Measurements from ENCODE around the gene KRTAP12-3.
"Not testable (repeated sequence)": the region's sequence is repeated elsewhere in the genome, so short reads cannot be mapped to it uniquely, and the experiment has no call there.

Gene KRTAP12-3

DNA sequence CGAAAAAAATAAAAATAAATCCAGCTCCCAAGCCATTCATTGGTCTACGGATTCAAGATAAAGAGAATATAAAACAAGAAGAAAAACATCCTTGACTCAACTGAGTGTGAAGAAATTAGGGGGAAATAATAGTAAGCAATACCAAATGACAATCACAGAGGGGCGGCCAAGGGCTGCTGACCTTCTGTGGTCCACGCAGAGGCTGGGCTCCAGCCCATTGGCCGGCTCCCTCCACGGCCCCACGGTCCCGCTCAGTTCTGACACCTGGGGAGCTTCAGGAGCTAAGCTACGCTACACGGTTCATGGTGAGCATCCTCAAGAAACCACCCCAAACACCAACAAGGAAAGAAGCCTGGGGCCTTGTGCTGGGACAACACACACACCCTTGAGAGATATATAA lies 38.8 kb downstream of the KRTAP12-3 start:
- no peaks in the 10 kb centered on the region for H3K36me3 Mint-ChIP-seq (ENCODE audit: low read depth)
- H3K4me1 Mint-ChIP-seq (ENCODE audit: low read depth) = peaks cover 9% of the 10 kb centered on the region
- no peak overlapping the region for H3K27ac Mint-ChIP-seq
- peaks cover 8% of the 10 kb centered on the region for H3K9me3 Mint-ChIP-seq
- no peak overlapping the region for H3K4me3 Mint-ChIP-seq
- H3K27me3 Mint-ChIP-seq = peaks cover 48% of the 10 kb centered on the region

DNA sequence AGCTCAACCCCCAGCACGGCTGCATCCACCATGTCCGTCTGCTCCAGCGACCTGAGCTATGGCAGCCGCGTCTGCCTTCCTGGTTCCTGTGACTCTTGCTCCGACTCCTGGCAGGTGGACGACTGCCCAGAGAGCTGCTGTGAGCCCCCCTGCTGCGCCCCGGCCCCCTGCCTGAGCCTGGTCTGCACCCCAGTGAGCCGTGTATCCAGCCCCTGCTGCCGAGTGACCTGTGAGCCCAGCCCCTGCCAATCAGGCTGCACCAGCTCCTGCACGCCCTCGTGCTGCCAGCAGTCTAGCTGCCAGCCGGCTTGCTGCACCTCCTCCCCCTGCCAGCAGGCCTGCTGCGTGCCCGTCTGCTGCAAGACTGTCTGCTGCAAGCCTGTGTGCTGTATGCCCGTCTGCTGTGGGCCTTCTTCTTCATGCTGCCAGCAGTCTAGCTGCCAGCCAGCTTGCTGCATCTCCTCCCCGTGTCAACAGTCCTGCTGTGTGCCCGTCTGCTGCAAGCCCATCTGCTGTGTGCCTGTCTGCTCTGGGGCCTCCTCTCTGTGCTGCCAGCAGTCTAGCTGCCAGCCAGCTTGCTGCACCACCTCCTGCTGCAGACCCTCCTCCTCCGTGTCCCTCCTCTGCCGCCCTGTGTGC lies 39.6 kb downstream of the KRTAP12-3 start, which contains the start of gene KRTAP10-12:
TSS of gene KRTAP10-12 (plus strand) at position 1 of the 639 bp plus-strand sequence. CDS start at position 31, 30 bp downstream.
- not testable (repeated sequence) for H3K9me3 Mint-ChIP-seq; H3K4me3 Mint-ChIP-seq; H3K4me1 Mint-ChIP-seq (ENCODE audit: low read depth); H3K27ac Mint-ChIP-seq; H3K36me3 Mint-ChIP-seq (ENCODE audit: low read depth)
- H3K27me3 Mint-ChIP-seq = peaks cover 52% of the 10 kb centered on the region

- Mint-ChIP-seq H3K27ac (no peak overlapping the region), H3K4me3 (no peak overlapping the region), H3K4me1 (ENCODE audit: low read depth) (peaks cover 5% of the 10 kb centered on the region)
These were observed 40.3 kb downstream of the KRTAP12-3 start for GRCh38 chr21:44697811-44698734.

DNA sequence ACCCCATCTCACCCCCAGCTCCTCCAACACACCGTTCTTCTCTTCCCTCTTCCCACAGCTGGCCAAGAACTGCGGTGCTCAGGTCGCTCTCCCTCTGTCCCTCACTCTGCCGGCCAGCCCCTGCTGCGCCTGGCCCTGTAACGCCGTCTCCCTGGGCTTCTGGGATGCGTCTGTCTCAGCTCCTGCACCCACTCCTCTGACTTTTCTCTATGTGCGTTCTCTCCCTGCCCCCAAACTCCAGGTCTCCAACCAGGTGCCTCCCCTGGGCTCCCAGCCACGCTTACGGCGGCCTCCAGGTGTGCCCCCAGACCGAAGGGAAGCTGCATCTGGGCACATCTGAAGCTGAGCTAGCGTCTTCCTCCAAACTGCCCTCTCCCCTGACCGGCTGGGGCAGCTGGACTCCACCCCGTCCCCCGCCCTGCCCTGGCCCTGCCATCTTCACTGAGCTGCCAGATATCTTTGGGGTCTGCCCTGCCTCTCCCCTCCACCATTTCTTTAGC lies 41.8 kb downstream of the KRTAP12-3 start:
- Mint-ChIP-seq H3K27ac (no peak overlapping the region), H3K27me3 (peaks cover 69% of the 10 kb centered on the region), H3K9me3 (no peaks in the 10 kb centered on the region), H3K36me3 (ENCODE audit: low read depth) (no peaks in the 10 kb centered on the region), H3K4me1 (ENCODE audit: low read depth) (no peaks in the 10 kb centered on the region), H3K4me3 (no peak overlapping the region)

More at GRCh38 chr21:44697811-44698734, 40.3 kb downstream of the KRTAP12-3 start:
- Mint-ChIP-seq H3K36me3 (ENCODE audit: low read depth) (no peaks in the 10 kb centered on the region), H3K27me3 (peaks cover 60% of the 10 kb centered on the region), H3K9me3 (no peaks in the 10 kb centered on the region)

DNA sequence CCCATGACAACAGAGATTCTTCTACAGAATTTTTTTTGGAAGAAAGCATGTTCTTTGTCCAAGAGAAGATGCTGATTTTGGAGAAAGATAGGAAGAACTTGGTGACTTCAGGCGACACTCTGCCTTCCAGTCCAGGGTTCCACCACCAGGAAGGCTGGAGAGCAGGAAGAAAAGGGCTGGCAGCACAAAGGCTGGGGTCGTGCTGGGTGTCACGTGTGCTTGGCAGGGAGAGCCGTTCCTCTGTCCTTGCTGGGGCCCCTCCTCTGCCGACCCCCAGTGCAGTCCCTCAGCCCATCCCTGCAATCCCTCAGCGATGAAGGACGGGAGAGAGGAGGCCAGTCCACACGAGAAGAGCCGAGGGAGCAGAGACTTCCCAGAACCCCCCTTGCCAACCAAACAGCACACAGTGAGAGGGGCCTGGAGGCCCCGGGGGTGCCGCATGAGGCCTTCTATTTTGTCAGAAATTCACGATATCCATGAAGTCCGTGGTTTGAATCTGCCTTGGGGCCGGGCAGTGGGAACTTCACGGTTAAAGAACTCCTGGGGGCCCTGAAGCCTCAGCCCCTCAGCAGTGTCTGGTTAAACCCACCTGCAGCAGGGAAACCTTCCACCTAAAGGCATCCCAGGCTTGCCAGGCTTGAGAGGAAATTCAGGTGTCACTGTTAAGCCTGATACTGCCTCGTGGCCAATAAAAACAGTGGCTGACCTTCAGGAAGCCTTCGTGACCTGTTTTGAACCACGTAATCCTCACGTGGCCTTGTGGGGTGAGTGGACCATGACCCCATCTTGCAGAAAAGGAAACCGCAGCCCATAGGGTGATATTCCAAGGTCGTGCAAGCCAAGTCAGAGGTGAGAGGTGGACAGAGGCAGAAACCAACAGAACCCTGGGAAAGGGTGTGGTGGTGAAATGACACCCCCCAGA lies 42.6 kb downstream of the KRTAP12-3 start:
- H3K27me3 Mint-ChIP-seq = peaks cover 76% of the 10 kb centered on the region
- no peak overlapping the region for H3K27ac Mint-ChIP-seq
- no peaks in the 10 kb centered on the region for H3K9me3 Mint-ChIP-seq
- no peak overlapping the region for H3K4me3 Mint-ChIP-seq
- H3K4me1 Mint-ChIP-seq (ENCODE audit: low read depth) = no peaks in the 10 kb centered on the region
- no peaks in the 10 kb centered on the region for H3K36me3 Mint-ChIP-seq (ENCODE audit: low read depth)

GRCh38 chr21:44701023-44701400 lies 43.3 kb downstream of the KRTAP12-3 start:
- Mint-ChIP-seq H3K27me3 (peaks cover 78% of the 10 kb centered on the region), H3K4me3 (no peak overlapping the region), H3K27ac (no peak overlapping the region), H3K36me3 (ENCODE audit: low read depth) (no peaks in the 10 kb centered on the region), H3K4me1 (ENCODE audit: low read depth) (no peaks in the 10 kb centered on the region), H3K9me3 (no peaks in the 10 kb centered on the region)

DNA sequence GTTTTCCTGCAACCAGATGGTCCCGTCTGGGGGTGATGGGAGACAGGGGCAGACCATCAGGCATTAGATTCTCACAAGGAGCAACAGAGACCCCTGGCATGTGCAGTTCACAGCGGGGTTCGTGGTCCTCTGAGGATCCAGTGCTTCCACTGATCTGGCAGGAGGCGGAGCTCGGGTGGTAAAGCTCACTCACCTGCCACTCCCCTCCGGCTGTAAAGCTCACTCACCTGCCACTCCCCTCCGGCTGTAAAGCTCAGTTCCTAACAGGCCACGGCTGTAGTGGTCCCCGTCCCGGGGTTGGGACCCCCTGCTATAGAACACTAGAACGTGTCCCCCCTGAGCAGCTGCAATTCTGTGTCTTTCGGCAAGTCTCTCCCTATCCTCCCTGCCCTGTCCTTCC lies 43.8 kb downstream of the KRTAP12-3 start:
- H3K27ac Mint-ChIP-seq = no peak overlapping the region
- H3K36me3 Mint-ChIP-seq (ENCODE audit: low read depth) = no peaks in the 10 kb centered on the region
- no peaks in the 10 kb centered on the region for H3K4me1 Mint-ChIP-seq (ENCODE audit: low read depth)
- H3K27me3 Mint-ChIP-seq = peaks cover 78% of the 10 kb centered on the region
- no peak overlapping the region for H3K4me3 Mint-ChIP-seq
- H3K9me3 Mint-ChIP-seq = no peaks in the 10 kb centered on the region

DNA sequence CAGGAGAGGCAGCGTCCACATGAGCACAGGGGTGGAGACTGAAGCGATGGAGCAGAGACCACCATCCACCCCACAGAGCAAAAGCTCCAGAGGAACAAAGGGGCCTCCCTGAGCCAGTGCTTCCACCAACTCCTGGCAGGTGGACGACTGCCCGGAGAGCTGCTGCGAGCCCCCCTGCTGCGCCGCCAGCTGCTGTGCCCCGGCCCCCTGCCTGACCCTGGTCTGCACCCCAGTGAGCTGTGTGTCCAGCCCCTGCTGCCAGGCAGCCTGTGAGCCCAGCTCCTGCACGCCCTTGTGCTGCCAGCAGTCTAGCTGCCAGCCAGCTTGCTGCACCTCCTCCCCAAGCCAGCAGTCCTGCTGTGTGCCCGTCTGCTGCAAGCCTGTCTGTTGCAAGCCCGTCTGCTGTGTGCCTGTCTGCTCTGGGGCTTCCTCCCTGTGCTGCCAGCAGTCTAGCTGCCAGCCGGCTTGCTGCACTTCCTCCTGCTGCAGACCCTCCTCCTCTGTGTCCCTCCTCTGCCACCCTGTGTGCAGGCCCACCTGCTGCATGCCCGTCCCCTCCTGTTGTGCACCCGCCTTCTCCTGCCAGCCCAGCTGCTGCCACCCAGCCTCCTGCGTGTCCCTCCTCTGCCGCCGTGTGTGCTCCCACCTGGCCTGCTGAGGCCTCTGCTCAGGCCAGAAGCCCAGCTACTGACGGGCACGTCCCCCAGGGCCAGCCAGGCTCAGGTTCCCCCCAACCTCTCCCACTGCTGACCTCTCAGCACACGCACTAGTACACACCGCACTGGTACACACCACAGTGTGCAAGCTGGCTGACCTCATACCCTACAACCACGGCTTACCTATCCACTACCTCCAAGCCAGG lies 44.6 kb downstream of the KRTAP12-3 start:
- Mint-ChIP-seq H3K36me3 (ENCODE audit: low read depth) (no peaks in the 10 kb centered on the region), H3K9me3 (no peaks in the 10 kb centered on the region), H3K4me3 (no peak overlapping the region), H3K27me3 (peaks cover 76% of the 10 kb centered on the region), H3K27ac (no peak overlapping the region), H3K4me1 (ENCODE audit: low read depth) (no peaks in the 10 kb centered on the region)

GRCh38 chr21:44702973-44703730 lies 45.4 kb downstream of the KRTAP12-3 start:
- Mint-ChIP-seq H3K4me3 (no peak overlapping the region), H3K4me1 (ENCODE audit: low read depth) (no peaks in the 10 kb centered on the region), H3K27me3 (peaks cover 76% of the 10 kb centered on the region), H3K27ac (no peak overlapping the region), H3K36me3 (ENCODE audit: low read depth) (no peaks in the 10 kb centered on the region), H3K9me3 (no peaks in the 10 kb centered on the region)

DNA sequence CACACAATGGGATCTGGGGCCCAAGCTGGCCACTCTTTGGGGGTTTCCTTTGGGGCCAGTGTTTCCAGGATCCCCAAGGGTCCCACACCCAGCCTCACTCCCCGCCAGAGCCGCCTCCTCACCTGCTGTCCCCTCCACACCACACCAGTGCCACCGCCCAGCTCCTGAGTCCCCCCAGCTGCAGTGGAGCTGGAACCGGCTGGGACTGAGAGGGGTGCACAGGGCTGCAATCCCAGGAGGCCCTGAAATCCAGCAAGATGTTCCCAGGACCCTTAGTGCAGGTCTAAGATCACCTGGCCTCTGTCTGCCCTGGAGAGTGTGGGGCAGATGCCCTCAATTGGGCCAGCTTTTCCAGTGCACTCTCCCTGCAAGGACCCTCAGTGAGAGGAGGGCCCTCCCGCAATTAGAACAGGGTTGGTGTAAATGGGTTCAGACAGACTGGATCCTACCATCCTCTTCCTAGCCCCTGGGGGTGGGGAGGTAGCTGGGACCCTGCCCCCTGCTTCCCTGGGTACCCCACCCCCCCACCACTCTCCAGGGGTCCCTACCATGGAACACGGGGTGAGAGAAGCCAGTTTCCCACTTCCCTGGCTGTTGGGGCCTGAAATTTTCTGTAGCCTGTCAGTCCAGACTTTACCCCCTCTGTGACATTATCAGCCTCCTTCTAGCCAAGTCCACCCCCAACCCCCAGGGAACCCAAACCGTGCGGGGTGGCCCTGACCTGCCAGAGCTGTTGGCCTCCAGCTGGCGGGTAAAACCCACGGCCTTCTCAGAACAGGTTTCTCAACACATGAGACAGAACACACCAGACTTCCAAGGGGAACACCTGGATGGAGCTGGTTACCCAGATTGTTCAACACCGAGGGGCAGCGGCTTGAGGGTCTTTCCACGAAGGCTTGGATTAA lies 46.3 kb downstream of the KRTAP12-3 start:
- no peak overlapping the region for H3K4me3 Mint-ChIP-seq
- peaks cover 1% of the 10 kb centered on the region for H3K4me1 Mint-ChIP-seq (ENCODE audit: low read depth)
- no peaks in the 10 kb centered on the region for H3K36me3 Mint-ChIP-seq (ENCODE audit: low read depth)
- no peak overlapping the region for H3K27ac Mint-ChIP-seq
- peaks cover 75% of the 10 kb centered on the region for H3K27me3 Mint-ChIP-seq
- no peaks in the 10 kb centered on the region for H3K9me3 Mint-ChIP-seq

GRCh38 chr21:44704636-44705001 lies 46.9 kb downstream of the KRTAP12-3 start:
- peaks cover 6% of the 10 kb centered on the region for H3K4me1 Mint-ChIP-seq (ENCODE audit: low read depth)
- no peak overlapping the region for H3K27ac Mint-ChIP-seq
- H3K9me3 Mint-ChIP-seq = no peaks in the 10 kb centered on the region
- H3K4me3 Mint-ChIP-seq = no peak overlapping the region
- H3K36me3 Mint-ChIP-seq (ENCODE audit: low read depth) = no peaks in the 10 kb centered on the region
- H3K27me3 Mint-ChIP-seq = peaks cover 78% of the 10 kb centered on the region

DNA sequence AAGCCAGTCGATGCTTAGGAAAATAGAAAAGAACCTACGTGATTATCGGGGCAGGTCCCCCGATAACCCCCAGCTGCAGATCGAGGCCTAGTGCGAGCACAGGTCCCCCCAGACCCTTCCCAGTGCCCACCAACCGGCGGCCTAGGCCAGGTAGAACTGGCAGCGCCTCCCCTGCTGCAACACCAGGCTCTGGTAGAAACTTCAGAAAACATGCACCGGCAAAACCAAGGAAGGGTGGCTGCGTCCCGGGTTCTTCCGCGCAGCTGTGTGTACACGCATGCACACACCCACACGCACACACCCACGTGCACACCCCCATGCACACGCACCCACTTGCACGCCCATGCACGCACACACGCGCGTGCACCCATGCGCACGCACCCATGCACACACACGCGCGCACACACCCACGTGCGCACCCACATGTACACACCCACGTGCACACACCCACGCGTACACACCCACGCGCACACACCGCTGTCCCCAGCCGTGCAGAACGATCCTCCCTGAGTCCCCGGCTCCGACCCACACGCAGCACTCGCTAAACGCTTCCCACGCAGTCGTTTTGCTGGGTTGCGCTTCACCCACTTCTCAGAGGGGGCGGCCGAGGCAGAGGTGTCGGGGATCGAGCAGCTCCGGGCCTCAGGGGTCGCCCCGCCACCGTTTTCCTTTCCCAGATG lies 48.4 kb downstream of the KRTAP12-3 start:
- peaks cover 15% of the 10 kb centered on the region for H3K4me1 Mint-ChIP-seq (ENCODE audit: low read depth)
- H3K9me3 Mint-ChIP-seq = no peaks in the 10 kb centered on the region
- no peaks in the 10 kb centered on the region for H3K36me3 Mint-ChIP-seq (ENCODE audit: low read depth)
- no peak overlapping the region for H3K27ac Mint-ChIP-seq
- H3K4me3 Mint-ChIP-seq = no peak overlapping the region
- peaks cover 80% of the 10 kb centered on the region for H3K27me3 Mint-ChIP-seq
